Activated naive CD4-positive, alpha-beta T cell treated with anti-CD3 and anti-CD28 coated beads, Interleukin-2, amount 50 U/mL, for 72 hours (primary cell): ENCODE results near the gene IFITM10. TPM values are rescaled to one million over a fixed set of nuclear protein-coding genes. Genes with fewer than 3 reads are reported as not detected.

Experiments used
- ATAC-seq, 2 donors: fragments of 150-1000 bp; cut with Tn5 transposase; 2 replicates each; pipeline ENCODE4 v1.10.0; 2021; ENCODE audit warnings: mild to moderate bottlenecking in 2 of 2, moderate library complexity in 2 of 2
- DNase-seq, 2 donors: peaks; one replicate each; pipeline ENCODE4 v3.0.0; 2021 to 2022; ENCODE audit warnings: low spot score in 2 of 2
- H3K27ac Mint-ChIP-seq, 2 donors: one replicate each; pipeline ENCODE4 v1.8.0; 2022; ENCODE audit warnings: mild to moderate bottlenecking in 2 of 2, mixed read lengths in 2 of 2
- H3K36me3 Mint-ChIP-seq, 2 donors: one replicate each; pipeline ENCODE4 v1.8.0; 2022; ENCODE audit warnings: mixed read lengths in 2 of 2
- H3K9me3 Mint-ChIP-seq, 2 donors: one replicate each; pipeline ENCODE4 v1.8.0; 2022; ENCODE audit warnings: mixed read lengths in 2 of 2
- total RNA-seq, 2 donors: library from RNA; stranded (reverse); gene quantifications; one replicate each; pipeline ENCODE4 v1.2.3, GENCODE V29; 2022

Gene IFITM10
- total RNA-seq, 2 donors from 2014 or later: 1.2 to 1.8 TPM

GRCh38 chr11:1738380-1738779 is 12.0 kb downstream of the IFITM10 start:
- H3K36me3 Mint-ChIP-seq: no peaks in the 10 kb centered on the region
- no peak for ATAC-seq
- peak in 1 of 2 donors; percentile 30 for DNase-seq
- peaks cover 8 to 17% of the 10 kb centered on the region in 2 donors for H3K9me3 Mint-ChIP-seq
- H3K27ac Mint-ChIP-seq: no peak overlapping the region

DNA sequence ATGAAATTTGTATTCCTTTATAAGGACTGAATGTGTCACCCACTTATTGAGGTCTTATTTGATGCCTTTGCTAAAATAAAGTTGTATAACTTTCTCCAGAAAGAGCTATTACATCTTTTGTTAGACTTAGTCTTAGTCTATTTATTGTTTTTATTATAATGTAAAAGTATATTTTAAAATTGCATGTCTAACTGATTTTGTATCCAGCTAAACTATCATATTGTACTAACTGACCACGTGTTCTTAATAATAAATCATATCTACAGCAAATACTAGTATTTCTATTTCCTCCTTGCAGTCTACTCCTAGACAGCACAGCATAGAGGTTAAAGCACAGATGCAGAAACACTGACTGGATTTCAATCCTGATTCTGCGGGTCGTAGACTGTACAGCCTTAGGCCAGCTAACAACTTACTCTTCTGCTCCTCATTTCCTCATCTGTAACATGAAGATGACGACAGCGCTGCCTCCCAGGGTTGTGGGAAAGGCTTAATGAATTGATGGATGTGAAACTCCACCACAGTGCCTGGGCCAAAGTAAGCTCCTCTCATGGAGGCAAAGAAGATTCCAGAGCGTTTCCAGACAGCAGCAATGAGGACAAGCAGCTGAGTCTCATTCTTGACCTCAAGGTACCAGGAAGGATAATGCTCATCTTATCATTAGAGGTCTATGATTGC is 13.2 kb downstream of the IFITM10 start:
- Mint-ChIP-seq H3K9me3 (peaks cover 8 to 17% of the 10 kb centered on the region in 2 donors), H3K27ac (no peak overlapping the region), H3K36me3 (no peaks in the 10 kb centered on the region)
- ATAC-seq (no peak), DNase-seq (peak in 1 of 2 donors; percentile 1)

DNA sequence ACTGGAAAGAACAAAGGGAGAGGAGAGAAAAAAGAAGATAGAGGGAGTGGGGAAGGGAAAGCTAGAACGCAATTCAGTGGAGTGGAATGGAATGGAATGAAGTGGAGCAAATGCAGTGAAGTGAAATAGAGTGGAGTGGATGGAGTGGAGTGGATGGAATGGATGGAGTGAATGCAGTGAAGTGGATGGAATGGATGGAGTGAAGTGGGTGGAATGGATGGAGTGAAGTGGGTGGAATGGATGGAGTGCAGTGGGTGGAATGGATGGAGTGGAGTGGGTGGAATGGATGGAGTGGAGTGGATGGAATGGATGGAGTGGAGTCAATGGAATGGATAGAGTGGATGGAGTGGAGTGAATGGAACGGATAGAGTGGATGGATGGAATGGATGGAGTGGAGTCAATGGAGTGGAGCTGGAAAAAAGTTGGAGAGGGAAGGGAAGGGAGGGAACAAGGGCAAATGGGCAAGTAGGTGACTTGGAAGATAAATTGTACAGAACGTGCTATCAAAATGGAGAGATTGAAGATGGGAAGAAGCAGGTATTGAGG is 13.9 kb downstream of the IFITM10 start:
- ATAC-seq (no peak), DNase-seq (peak in 1 of 2 donors; percentile 21)
- Mint-ChIP-seq H3K27ac (no peak overlapping the region), H3K9me3 (peaks cover 10 to 18% of the 10 kb centered on the region in 2 donors), H3K36me3 (no peaks in the 10 kb centered on the region)

DNA sequence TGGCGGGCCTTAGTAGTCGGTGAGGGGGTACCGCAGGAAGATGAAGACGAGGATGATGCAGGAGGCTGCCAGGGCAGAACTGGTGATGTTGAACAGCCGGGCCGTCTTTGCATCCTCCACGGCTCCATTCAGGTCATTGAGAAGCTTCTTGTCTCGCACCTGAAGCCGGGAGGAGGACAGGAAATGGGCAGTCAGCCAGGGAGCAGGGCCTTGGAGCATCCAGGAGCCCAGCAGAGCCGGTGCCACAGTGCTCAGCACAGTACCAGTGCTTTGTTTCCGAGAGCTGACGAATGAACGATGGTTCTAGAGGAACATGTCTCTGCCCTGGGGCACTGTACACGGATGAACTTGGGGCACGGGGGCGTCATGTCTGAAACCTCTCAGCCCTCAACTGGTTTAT is 15.1 kb downstream of the IFITM10 start:
- no peaks in the 10 kb centered on the region for H3K36me3 Mint-ChIP-seq

DNA sequence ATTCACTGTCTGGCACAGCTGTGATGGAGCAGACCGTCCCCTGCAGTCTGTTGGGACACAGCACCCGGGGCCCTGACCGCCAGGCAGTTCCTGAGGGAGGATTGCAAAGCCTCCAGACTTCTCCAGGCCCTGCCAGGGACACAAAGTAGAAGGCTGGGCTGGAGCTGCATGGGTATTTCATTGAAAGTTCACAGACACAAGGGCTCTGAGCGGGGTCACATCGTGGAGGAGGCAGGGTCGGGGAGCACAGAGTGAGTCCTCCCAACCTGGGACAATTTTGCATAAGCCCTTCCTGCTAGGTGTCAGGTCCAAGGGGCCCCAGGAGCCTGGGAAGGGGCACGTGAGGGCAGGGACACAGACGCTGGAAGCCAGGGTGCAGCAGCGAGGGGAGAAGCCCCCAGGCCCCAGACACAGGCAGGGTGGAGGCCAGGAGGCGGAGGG is 15.7 kb downstream of the IFITM10 start:
- H3K27ac Mint-ChIP-seq: no peak overlapping the region
- peaks cover 14 to 25% of the 10 kb centered on the region in 2 donors for H3K9me3 Mint-ChIP-seq
- peak in 1 of 2 donors; percentile 33 for DNase-seq
- no peak for ATAC-seq
- H3K36me3 Mint-ChIP-seq: no peaks in the 10 kb centered on the region

More for the DNA sequence above, 15.1 kb downstream of the IFITM10 start:
- no peak overlapping the region for H3K27ac Mint-ChIP-seq
- ATAC-seq: no peak
- DNase-seq: no peak
- H3K9me3 Mint-ChIP-seq: peaks cover 14 to 25% of the 10 kb centered on the region in 2 donors

GRCh38 chr11:1733716-1734640 is 16.4 kb downstream of the IFITM10 start:
- Mint-ChIP-seq H3K27ac (peak overlapping the region in 1 of 2 donors; percentile 20), H3K36me3 (no peaks in the 10 kb centered on the region), H3K9me3 (peaks cover 14 to 25% of the 10 kb centered on the region in 2 donors)
- DNase-seq: peak in 1 of 2 donors; percentile 45
- ATAC-seq: no peak

GRCh38 chr11:1733009-1733715 is 17.2 kb downstream of the IFITM10 start:
- DNase-seq (peak in 1 of 2 donors; percentile 47), ATAC-seq (no peak)
- H3K36me3 Mint-ChIP-seq: no peaks in the 10 kb centered on the region
- peak overlapping the region in 1 of 2 donors; percentile 20 for H3K27ac Mint-ChIP-seq
- H3K9me3 Mint-ChIP-seq: peaks cover 14 to 25% of the 10 kb centered on the region in 2 donors

GRCh38 chr11:1732418-1733008 is 17.9 kb downstream of the IFITM10 start:
- Mint-ChIP-seq H3K36me3 (no peaks in the 10 kb centered on the region), H3K9me3 (peaks cover 14 to 25% of the 10 kb centered on the region in 2 donors), H3K27ac (no peak overlapping the region)
- DNase-seq (peak in 1 of 2 donors; percentile 43), ATAC-seq (no peak)

DNA sequence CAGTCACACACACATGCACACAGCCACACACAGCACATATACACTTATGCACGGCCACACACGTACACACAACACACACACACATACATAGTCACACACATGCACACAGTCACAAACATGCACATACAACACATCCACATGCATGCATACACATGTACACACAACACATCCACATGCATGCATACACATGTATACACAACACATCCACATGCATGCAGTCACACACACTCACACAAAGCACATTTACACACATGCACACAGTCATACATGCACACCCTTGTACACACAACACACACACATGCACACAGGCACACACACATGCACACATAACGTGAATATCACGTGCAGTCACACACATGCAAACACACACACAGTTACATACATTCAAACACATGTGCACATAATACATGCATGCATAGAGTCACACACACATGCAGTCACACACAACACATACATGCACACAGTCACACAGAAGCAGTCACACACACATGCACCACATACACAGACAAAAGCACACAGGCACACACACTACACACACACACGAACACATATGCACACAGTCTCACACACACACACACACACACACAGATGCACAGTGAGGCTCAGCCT is 18.8 kb downstream of the IFITM10 start:
- peaks cover 13 to 21% of the 10 kb centered on the region in 2 donors for H3K9me3 Mint-ChIP-seq
- ATAC-seq: no peak
- no peaks in the 10 kb centered on the region for H3K36me3 Mint-ChIP-seq
- no peak overlapping the region for H3K27ac Mint-ChIP-seq
- DNase-seq: peak in 1 of 2 donors; percentile 26

- DNase-seq (peak in 1 of 2 donors; percentile 23), ATAC-seq (no peak)
- Mint-ChIP-seq H3K9me3 (peaks cover 6 to 8% of the 10 kb centered on the region in 2 donors), H3K36me3 (no peaks in the 10 kb centered on the region), H3K27ac (peak overlapping the region in 1 of 2 donors; percentile 51)
These were observed 20.3 kb downstream of the IFITM10 start for GRCh38 chr11:1730059-1730629.

- Mint-ChIP-seq H3K9me3 (peaks cover 6 to 8% of the 10 kb centered on the region in 2 donors), H3K36me3 (no peaks in the 10 kb centered on the region), H3K27ac (no peak overlapping the region)
- peak in 1 of 2 donors; percentile 6 for ATAC-seq
- DNase-seq: no peak
These were observed 20.7 kb downstream of the IFITM10 start for GRCh38 chr11:1729692-1730011.

GRCh38 chr11:1728931-1729691 is 21.3 kb downstream of the IFITM10 start:
- peak; percentile 72 to 75 for ATAC-seq
- Mint-ChIP-seq H3K27ac (peak overlapping the region; percentile 31 to 65), H3K9me3 (peaks cover 6 to 8% of the 10 kb centered on the region in 2 donors), H3K36me3 (no peaks in the 10 kb centered on the region)
- peak in 1 of 2 donors; percentile 45 for DNase-seq

- H3K27ac Mint-ChIP-seq: peak overlapping the region in 1 of 2 donors; percentile 62
- no peaks in the 10 kb centered on the region for H3K36me3 Mint-ChIP-seq
- H3K9me3 Mint-ChIP-seq: peaks cover 6 to 8% of the 10 kb centered on the region in 2 donors
- no peak for DNase-seq
- ATAC-seq: no peak
These were observed 22.1 kb downstream of the IFITM10 start for GRCh38 chr11:1728301-1728700.

GRCh38 chr11:1727861-1728260 is 22.5 kb downstream of the IFITM10 start:
- H3K36me3 Mint-ChIP-seq: no peaks in the 10 kb centered on the region
- ATAC-seq (no peak), DNase-seq (peak in 1 of 2 donors; percentile 16)
- H3K9me3 Mint-ChIP-seq: peaks cover 6 to 8% of the 10 kb centered on the region in 2 donors
- H3K27ac Mint-ChIP-seq: peak overlapping the region in 1 of 2 donors; percentile 62
